ENCODE results near the gene PNLIPRP2.

Gene PNLIPRP2

DNA sequence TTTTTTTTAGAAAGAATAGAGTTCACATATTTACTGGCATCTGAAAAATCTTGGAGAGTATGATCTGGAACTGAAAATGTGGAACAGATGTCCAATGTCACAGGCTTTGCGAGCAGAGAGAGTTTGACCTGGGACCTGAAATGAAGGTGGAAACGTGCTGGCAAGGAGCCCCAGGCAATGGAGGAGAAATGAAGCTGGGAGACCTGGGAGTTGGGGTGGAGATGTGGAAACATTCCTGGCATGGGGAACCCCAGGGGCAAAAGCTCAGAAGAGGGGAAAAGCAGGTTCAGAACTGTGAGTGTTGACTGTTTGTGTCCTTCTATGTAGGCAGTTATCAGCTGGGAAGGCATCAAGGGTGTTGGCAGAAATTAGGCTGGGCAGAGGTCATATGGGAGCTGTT lies 7.3 kb upstream of the PNLIPRP2 start:
- no peak for DNase-seq

DNA sequence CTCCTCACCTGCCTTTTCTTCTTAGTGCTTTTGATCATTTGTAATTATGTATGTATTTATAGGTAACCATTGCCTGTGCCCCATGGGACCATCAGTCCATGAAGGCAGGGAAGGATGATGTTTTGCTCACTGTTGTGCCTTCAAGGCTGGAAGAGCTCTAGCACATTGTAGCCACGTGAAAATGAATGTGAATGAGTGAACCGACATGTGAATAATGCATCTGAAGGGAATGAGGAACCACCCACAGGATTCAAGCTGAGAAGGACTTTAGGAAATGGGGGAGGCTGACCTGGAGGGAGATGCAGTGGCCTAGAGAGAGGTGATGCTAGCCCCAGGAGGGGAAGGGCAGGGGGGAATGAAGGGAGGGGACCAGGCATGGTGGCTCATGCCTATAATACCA lies 6.0 kb upstream of the PNLIPRP2 start:
- DNase-seq, result no peak

DNA sequence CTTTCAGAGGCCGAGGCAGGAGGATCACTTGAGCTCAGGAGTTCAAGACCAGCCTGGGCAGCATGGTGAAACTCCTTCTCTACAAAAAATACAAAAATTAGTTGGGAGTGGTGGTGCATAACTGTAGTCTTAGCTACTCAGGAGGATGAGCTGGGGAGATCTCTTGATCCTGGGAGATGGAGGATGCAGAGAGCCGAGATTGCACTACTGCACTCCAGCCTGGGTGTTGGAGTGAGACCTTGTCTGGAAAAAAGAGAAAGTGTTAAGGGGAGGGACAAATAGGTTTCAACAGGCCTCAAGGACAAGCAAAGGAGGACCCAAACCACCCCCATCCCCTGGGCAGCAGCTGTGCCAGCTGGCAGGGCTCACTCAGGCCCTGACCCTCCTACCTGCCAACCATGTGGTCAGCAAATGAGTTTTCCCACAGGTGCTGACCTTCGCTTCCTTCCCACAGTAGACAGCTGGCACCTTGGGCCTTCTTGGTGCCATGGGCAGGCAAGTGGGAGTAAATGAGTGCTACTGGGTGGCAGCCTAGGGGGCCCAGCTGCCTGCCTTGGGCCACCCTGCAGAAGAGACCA lies 5.5 kb upstream of the PNLIPRP2 start:
- no peak for DNase-seq

DNA sequence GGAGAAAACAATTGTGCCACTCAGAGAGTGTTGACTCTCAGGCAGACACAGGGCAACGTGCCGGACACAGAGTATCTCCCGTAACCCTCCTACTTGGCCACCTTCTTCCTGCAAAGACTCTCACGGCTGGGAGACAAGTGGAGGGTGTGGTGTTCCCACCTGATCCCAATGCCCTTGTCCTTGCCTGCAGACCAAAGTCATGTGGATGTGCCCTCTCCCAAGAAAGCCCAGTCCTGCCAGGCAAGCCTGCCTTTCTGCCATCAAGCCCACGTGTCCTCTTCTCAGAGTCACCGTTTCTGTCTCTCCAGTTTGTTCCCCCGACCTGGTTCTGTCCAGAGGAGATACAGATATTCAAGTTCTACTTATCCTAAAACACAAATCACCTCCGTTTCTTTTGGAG lies 723 bp downstream of the PNLIPRP2 start:
- no peak for DNase-seq

DNA sequence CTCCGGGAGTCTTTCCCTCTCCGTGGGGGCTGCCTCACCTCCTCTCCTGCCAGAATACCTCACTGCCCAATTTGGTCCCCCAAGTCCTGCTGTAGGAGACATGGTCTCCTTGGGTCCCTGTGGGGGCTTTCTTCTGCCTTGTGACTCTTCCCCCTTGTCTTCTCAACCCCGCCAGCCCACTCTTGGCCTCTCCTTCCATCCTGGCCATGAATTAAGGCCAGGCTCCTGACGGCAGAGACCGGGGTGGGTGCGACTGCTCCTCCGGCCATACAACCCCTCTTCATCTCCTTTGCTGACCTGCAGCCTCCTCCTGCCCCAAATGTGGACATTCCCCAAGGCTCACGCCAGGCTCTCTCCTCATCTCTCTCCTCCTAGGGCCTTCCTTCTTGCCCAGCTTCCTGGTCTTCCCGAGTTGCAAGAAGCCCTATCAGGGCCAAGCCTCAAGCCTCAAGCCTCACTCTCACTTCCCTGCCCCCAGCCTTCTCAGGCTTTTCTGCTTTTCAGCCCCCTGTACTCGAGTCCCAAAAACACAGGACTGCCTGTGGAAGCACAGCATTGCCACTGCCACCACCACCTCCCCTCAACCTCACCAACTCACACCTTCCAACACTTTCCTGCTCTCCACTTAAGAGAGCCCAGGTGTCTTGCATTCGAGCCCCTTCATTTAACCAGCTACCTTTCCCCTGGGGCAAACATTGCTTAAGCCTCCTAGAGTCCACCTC lies 1.3 kb downstream of the PNLIPRP2 start:
- DNase-seq, result no peak

DNA sequence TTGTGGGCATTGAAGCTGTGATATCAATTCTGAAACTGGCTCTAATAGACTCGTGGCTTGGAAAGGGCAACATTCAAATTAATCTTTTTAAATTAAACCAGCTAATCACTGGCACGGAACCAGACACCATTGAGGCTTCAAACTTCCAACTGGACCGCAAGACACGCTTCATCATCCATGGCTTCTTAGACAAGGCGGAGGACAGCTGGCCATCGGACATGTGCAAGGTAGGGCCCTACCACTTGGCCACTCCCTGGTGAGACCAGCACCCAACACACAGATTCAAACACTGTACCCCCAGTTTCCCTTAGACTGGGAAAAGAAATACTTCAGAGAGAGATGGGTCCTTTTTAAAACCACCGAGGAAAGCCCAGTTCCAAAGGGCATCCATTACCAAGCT lies 5.1 kb downstream of the PNLIPRP2 start:
- DNase-seq, result no peak

DNA sequence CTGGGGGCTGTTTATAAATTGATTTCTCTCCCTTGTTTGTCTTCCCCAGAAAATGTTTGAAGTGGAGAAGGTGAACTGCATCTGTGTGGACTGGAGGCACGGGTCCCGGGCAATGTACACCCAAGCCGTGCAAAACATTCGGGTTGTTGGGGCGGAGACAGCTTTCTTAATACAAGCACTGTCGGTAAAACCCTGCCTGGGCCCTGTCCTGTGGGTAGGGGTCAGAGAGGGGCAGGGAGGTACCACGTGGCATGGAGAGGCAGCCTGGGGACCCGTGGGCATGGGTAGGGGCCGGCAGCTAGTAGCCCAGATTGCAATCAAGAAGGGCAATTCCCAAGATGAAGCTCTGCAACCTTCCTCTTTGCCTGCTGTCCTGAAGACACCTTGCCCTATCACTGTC lies 6.1 kb downstream of the PNLIPRP2 start:
- DNase-seq, result no peak

DNA sequence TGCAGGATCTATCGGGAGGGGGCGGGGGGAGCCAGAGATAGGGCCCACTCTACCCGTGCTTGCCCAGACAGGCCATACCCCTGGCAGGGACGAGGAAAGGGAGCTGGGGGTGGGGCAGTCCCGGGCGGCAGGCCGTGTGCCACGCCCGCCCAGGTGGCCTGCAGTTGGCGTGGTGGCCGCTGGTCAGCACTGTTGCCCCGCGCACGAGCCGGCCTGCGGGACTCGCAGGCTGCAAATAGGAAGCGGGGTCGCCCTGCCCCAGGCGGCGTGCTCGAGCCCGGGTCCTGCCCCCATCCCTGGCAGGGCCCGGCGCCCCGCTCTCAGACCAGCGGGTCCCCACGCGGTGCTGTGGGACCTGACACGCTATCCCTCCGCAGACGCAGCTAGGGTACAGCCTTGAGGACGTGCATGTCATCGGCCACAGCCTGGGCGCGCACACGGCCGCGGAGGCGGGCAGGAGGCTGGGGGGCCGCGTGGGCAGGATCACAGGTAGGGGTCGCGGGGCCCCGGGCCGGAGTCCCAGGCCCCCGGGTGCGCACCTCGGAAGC lies 6.7 kb downstream of the PNLIPRP2 start:
- DNase-seq, result no peak

DNA sequence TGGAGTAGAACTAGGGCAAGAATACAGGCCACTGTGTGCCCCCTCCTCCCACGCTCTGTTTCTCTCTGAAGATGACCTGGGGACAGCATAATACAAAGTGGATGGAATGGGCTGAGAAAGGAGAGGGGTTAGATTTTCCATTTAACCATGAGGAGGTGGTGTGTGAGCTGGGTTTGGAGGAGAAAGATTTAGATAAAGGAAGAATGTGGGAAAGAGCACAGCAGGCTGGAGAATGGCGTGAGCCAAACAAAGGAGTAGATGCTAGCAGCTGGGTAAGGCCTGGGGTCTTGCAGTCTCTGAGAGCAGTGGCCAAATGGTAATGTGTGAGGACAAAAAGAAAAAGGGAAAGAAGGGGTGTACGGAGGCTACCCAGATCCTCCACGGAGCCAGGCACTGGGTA lies 8.6 kb downstream of the PNLIPRP2 start:
- no peak for DNase-seq

DNA sequence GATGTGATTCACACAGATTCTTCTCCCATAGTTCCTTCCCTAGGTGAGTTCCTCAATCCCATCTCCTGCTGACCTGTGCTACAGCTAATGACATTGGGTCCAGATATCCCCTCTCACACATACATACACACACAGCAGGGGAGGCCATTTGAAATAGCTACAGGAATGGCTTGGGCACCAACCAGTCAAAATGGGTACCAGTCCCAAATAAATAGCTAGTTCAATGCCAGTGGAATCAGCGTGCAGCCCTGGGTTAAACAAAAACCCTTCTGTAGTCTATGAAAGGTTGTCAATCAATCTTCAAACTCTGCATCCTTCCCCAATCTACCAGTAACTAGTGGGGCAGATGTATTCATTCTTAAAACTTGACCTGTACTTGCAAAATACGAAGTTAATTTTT lies 9.3 kb downstream of the PNLIPRP2 start:
- no peak for DNase-seq

DNA sequence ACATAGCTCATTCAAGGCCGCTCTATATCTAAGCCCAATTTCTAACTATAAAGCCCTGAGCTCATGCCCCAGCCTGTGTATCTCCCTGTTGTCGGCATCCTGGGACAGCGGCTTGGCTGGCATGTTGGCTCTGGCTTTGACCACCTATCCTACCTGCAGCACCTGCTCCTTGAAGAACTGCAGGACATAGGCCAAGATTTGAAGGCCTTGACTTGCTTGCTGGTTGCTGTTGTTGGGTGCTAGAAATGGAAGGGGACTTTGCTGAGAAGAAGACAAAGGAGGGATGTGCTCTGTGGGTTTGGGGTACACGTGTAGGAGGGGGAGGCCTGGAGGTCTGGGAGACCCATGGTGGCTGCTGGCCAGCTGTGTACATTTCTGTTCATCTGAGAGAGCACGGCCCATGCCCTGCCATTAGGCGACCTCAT lies 11.1 kb downstream of the PNLIPRP2 start:
- no peak for DNase-seq

DNA sequence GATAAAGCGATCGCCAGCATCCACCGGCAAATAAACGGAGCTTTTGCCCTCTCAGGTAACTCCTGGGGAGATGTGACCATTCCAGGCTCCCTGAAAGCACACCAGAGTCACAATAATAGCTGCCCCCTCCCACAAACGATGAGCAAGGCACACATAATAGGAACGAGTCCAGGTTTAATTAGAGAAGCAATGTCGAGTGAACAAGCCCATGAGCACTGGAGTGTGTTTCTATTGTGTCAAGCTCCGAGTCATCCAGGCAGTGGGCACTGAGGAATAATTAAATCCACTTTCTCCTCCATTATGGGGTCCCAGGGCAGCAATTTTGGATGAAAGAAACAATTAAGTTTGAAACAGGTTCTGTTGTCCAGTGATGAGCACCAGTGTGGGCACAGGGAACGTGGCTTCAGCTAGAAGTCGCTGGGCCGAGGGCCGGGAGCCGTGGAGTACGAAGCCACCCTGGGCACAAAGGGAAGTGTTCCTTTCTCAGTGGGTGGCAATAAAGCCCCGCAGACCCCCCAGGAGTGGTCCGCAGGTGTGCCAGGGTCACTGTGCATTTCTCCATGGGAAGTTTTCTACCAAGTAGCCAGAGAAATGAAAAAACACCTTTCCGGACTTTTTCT lies 12.0 kb downstream of the PNLIPRP2 start:
- DNase-seq, result no peak

DNA sequence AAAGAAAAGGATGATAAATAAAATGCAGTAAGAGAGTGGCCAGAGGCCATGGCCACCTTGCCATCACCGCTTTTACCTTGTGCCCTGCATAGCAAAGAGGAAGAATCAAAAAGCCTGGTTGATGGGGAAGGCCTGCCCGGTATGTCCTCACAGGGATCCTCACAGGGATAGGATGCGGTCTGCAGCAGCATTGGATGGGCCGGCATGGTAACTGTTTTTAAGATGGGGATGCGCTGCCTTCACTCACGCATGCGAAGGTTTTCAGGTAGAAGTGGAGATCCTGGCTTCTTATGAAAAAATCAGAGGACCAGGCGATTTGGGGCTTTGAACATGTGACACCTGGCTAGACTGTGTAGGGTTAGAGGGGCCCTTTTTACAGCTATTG lies 12.5 kb downstream of the PNLIPRP2 start:
- DNase-seq, result no peak

DNA sequence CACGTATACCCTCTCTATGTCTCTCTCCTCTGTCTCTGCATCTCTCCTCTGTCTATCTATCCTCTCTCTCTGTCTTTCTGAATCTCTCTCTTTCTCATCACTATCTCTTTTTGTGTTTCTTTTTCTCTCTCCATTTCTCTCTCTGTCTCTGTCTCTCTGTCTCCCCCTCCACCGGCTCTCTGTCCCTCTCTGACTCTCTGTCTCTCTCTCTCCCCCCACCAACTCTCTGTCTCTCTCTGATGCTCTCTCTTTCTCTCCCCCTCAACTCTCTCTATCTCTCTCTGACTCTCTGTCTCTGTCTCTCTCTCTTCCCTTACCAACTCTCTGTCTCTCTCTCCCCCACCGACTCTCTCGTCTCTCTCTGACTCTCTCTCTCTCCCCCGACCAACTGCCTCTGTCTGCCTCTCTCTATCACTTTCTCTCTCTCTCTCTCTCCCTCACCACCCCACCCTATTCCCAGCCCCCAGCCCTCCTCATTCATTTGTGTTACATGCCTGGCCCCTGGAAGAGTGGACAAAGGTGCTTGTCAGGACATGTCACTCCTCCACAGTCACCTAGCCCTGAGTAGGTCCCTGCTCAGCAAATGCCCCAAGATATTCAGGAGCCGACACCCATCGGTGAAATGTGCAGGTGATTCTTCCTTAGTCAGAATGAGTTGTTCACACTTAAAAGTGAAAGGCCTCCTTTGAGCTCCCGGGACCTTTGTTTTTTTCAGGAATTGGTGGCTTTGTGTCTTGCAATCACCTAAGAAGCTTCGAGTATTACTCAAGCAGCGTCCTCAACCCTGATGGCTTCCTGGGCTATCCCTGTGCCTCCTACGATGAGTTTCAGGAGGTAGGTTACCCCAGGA lies 13.6 kb downstream of the PNLIPRP2 start:
- DNase-seq, result no peak

DNA sequence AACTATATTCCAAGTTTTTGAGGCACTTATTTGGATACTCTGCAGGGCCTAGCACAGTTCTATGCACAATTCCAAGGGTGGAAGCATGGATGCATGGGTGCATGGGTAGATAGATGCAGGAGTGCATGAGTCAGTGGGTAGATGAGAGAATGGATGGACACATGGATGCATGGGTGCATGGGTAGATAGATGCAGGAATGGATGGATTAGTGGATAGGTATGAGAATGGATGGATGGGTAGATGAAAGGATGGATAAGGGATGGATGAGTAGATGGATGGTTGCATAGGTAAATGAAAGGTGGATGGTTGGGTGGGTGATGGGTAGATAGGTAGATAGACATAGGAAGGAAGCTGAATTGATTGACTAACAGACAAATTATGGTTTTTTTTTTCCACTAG lies 15.6 kb downstream of the PNLIPRP2 start:
- DNase-seq, result no peak

DNA sequence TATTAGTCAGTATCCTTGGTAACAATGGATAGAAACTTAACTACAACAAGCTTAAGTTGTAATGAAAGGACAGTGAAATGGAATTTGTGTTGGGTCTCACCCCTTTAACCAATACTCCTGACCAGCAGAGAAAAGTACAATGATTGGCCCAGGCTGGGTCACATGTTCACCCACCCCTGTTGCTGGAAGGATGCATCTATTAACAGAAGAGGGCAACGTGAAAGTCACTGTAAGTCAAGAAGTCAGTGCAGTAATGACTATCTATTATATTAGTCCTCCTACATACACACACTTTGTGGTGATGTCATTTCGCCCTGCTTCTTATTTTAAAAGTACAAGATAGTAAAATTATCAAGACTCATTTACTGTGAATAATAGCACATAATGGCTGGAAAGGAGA lies 16.2 kb downstream of the PNLIPRP2 start:
- DNase-seq, result no peak

DNA sequence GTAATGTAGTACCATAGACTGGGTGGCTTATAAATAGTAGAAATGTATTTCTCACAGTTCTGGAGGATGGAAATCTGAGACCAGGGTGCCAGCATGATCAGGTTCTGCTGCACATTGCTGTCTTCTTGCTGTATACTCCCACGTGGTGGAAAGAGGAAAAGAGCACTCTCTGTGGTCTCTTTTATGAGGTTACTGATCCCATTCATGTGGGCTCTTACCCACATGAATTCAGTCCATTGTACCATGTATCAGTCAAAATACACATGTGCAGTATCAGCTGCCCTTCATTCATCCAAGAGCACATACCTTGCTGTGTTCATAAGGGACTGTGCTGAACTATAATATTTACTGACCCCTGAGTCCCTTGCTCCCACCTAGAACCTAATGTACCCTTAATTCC lies 17.1 kb downstream of the PNLIPRP2 start:
- DNase-seq, result no peak

DNA sequence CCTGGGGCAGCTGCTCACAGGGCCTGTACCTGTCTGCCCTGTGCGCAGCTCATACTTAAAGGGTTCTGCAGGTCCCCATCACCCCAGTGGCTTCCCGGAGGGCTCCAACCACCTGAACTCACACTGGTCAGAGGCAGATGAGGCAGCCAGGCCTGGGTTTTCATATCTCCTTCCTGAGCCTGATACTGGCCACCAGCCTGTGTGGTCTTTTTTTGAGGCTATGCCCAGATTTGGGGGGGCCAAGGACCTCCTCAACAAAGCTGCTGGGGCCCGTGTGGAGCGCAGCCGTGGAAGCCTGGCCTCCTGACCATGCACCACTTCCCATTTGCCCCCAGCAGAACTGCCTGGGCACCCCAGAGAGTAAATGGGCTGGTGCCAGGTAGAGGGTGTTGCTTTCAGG lies 25.7 kb downstream of the PNLIPRP2 start:
- DNase-seq, result no peak

DNA sequence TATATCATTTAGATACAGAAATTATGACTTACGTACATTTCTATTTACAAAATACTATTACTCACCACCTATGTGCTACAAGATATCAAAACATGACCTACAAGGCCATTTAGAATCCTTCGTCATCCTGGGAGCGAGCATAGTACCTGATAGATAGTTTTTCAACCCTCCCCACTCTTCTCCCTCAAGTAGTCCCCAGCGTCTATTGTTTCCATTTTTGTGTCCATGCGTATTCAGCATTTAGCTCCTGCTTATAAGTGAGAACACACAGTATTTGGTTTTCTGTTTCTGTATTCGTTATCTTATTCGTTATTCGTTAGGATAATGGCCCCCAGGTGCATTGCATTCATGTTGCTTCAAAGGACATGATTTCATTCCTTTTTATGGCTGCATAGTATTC lies 28.1 kb downstream of the PNLIPRP2 start:
- no peak for DNase-seq

DNA sequence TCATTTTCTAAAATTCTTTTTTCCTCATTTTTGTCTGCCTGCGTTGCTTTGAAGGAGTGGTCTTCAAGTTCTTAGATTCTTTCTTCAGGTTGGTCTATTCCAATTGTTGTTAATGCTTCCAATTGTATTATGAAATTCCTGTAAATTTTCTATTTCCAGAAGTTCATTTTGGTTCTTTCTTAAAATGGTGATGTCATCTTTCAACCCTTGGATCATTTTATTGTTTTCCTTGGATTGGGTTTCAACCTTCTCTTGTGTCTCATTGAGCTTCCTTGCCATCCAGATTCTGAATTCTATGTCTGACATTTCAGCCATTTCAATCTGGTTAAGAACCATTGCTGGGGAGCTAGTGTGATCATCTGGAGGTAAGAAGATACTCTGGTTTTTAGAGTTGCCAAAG lies 33.1 kb downstream of the PNLIPRP2 start:
- no peak for DNase-seq

DNA sequence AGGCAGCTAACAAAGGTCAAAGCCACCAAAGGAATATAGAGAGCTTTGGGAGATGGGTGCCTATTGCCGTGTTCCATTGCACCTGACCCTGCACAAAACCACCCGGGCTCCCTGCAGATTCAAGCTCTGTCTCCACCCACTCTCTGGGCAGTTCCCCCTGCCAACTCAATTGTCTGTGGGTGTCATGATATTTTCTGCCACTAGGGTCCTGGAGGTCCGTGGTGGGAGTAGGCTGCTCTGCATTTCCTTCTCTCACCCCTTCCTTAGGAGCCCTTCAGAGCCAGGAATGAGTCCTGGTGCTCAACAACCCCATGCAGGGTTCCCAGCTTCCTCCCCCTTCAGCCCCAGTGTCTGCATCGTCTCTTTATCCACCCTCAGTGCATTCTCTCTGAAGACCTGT lies 34.1 kb downstream of the PNLIPRP2 start:
- no peak for DNase-seq

DNA sequence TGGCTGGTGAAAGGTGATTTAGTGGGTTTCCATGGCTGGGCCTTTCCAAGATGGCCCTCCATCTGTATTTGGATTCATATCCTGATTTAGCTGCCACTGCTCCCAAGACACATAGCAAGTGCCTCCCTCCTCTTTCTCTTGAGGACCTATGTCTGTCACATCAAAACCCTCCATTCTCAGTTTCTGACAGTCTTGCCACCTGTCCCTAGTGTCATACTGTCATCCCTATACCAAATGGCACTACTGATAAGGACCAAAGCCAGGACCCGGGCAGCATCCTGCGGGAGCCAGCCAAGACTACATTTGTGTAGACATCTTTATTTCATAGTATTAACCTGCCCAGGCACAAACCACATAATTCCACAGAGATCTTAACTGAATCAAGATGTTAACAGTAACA lies 34.8 kb downstream of the PNLIPRP2 start:
- DNase-seq, result no peak

DNA sequence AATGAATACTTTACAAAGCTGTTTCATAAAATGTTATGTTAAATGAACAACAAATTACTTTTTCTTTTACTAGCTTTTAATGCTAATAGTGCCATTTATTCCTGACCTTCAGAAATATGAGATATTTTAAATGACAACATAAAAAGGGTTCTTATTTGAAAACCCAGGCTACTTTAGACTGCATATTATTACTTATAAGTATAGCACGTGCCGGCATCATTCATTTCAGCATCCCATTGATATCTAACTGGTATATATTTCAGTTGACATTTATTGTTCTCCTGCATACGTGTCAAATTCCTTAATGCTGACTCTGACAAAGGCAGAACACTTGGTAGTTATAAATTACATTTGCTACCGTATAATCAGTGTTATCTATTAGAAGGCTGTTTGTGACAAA lies 35.3 kb downstream of the PNLIPRP2 start:
- no peak for DNase-seq
